HepG2 (cell line): ENCODE results near the gene RSPH9. TPM values are rescaled to one million over a fixed set of nuclear protein-coding genes. Genes with fewer than 3 reads are reported as not detected.

ENCODE experiments used
- AHDC1 ChIP-seq: sonication (generic); formaldehyde crosslinking; IDR thresholded peaks from 2 replicates; pipeline ENCODE4 v1.5.1; 2020; ENCODE audit warnings: mild to moderate bottlenecking, missing genetic modification reagents, borderline replicate concordance
- FUBP1 ChIP-seq: sonication (generic); formaldehyde crosslinking; IDR thresholded peaks from 2 replicates; pipeline ENCODE4 v1.5.1; 2020; ENCODE audit warnings: missing genetic modification reagents, mild to moderate bottlenecking, borderline replicate concordance
- HDAC2 ChIP-seq: sonication (generic); formaldehyde crosslinking; IDR thresholded peaks from 2 replicates; pipeline ENCODE4 v1.4.0; 2020; ENCODE audit warnings: missing genetic modification reagents
- HMGA1 ChIP-seq: sonication (generic); formaldehyde crosslinking; conservative IDR thresholded peaks from 2 replicates; pipeline ENCODE4 v1.4.0; 2020; ENCODE audit warnings: missing genetic modification reagents
- JUND ChIP-seq: sonication (generic); formaldehyde crosslinking; IDR thresholded peaks from 2 replicates; pipeline ENCODE4 v1.8.0; 2022; ENCODE audit warnings: mild to moderate bottlenecking, missing genetic modification reagents
- MTA1 ChIP-seq: sonication (generic); formaldehyde crosslinking; IDR thresholded peaks from 2 replicates; pipeline ENCODE4 v1.4.0; 2020; ENCODE audit warnings: missing genetic modification reagents, mild to moderate bottlenecking, borderline replicate concordance
- SOX5 ChIP-seq: IDR thresholded peaks from 2 replicates; pipeline ENCODE4 v1.6.1; 2016; ENCODE audit warnings: borderline replicate concordance
- SP4 ChIP-seq: sonication (generic); formaldehyde crosslinking; IDR thresholded peaks from 2 replicates; pipeline ENCODE4 v1.8.1; 2023; ENCODE audit warnings: mild to moderate bottlenecking, missing genetic modification reagents
- SP5 ChIP-seq: IDR thresholded peaks from 2 replicates; pipeline ENCODE4 v1.6.1; 2016; ENCODE audit warnings: low read depth, borderline replicate concordance
- TEAD3 ChIP-seq: optimal IDR thresholded peaks from 2 replicates; pipeline ENCODE3; 2016; ENCODE audit warnings: borderline replicate concordance
- ZNF121 ChIP-seq: sonication (generic); formaldehyde crosslinking; IDR thresholded peaks from 2 replicates; pipeline ENCODE4 v1.5.0; 2020; ENCODE audit warnings: mild to moderate bottlenecking, missing genetic modification reagents
- ZNF276 ChIP-seq: sonication (generic); formaldehyde crosslinking; IDR thresholded peaks from 2 replicates; pipeline ENCODE4 v1.4.0; 2020; ENCODE audit warnings: mild to moderate bottlenecking, low read depth, missing genetic modification reagents
- ZNF549 ChIP-seq: sonication (generic); formaldehyde crosslinking; IDR thresholded peaks from 2 replicates; pipeline ENCODE4 v1.5.0; 2020; ENCODE audit warnings: missing genetic modification reagents
- ZNF687 ChIP-seq: sonication (generic); formaldehyde crosslinking; IDR thresholded peaks from 2 replicates; pipeline ENCODE4 v1.5.1; 2020; ENCODE audit warnings: mild to moderate bottlenecking, missing genetic modification reagents, moderate library complexity
- polyA plus RNA-seq, 8 experiments: library from polyadenylated mRNA; depleted of rRNA in 3 of 8; stranded (reverse) in 7 of 8; unstranded in 1 of 8; fragments of >200 nt; fragmentation: Illumina TruSeq in 4 of 8; extraction: Trizol in 4 of 8; gene quantifications; 2 replicates each; pipeline versions ENCODE4 v1.2.1 to v1.2.3, GENCODE V29; 2011 to 2016; ENCODE audit warnings: low read depth in 4 of 8, missing spikeins in 1 of 8, mixed read lengths in 1 of 8; ENCODE audit not compliant: insufficient read depth in 1 of 8
- total RNA-seq, 5 experiments: library from RNA; depleted of rRNA; stranded (reverse); fragments of >200 nt; fragmentation: Illumina TruSeq; extraction: Trizol; gene quantifications; 2 replicates each; pipeline ENCODE4 v1.2.3, GENCODE V29; 2016; ENCODE audit warnings: low read depth in 1 of 5

Gene RSPH9
- total and polyA plus RNA-seq, 2 of the 13 experiments (the other 11 are each of a cell fraction or from before 2014, with no cell fraction given), result 0.04 TPM; not detected in 1

- no peak for TF ChIP-seq AHDC1
- TF ChIP-seq SP4, result 0 out of 2 replicates have a peak, but pooled peaks have one; percentile 23
- TF ChIP-seq MTA1 (CRISPR knock-in tag), result peak; percentile 46
- peak; percentile 67 for TF ChIP-seq TEAD3 (CRISPR knock-in tag)
- TF ChIP-seq ZNF276 (CRISPR knock-in tag), result 0 out of 2 replicates have a peak, but pooled peaks have one; percentile 36
- TF ChIP-seq ZNF121 (CRISPR knock-in tag), result 0 out of 2 replicates have a peak, but pooled peaks have one; percentile 39
- peak; percentile 54 for TF ChIP-seq ZNF687 (CRISPR knock-in tag)
- 0 out of 2 replicates have a peak, but pooled peaks have one; percentile 44 for TF ChIP-seq HDAC2 (CRISPR knock-in tag)
- TF ChIP-seq ZNF549 (CRISPR knock-in tag), result 0 out of 2 replicates have a peak, but pooled peaks have one; percentile 25
- peak; percentile 11; the same call in 1 of the 2 replicates for TF ChIP-seq SP5 (CRISPR knock-in tag)
- TF ChIP-seq JUND (CRISPR knock-in tag), result 0 out of 2 replicates have a peak, but pooled peaks have one; percentile 11
- TF ChIP-seq HMGA1 (CRISPR knock-in tag), result no peak
- TF ChIP-seq SOX5 (CRISPR knock-in tag), result peak; percentile 29; the same call in 1 of the 2 replicates
- no peak for TF ChIP-seq FUBP1 (CRISPR knock-in tag)
These were observed 73.7 kb downstream of the RSPH9 start (continued) for GRCh38 chr6:43718387-43719105.
